Activated T-helper 1 cell treated with Interleukin-2 at 50 U/mL for 16 hours (primary cell): ENCODE results near the gene HS2ST1.
"Not testable (repeated sequence)": the region's sequence is repeated elsewhere in the genome, so short reads cannot be mapped to it uniquely, and the experiment has no call there.

Source experiments
- DNase-seq: peaks from one replicate; pipeline ENCODE4 v3.0.0-alpha.2; 2020; ENCODE audit warnings: low read depth

The HS2ST1 gene

DNA sequence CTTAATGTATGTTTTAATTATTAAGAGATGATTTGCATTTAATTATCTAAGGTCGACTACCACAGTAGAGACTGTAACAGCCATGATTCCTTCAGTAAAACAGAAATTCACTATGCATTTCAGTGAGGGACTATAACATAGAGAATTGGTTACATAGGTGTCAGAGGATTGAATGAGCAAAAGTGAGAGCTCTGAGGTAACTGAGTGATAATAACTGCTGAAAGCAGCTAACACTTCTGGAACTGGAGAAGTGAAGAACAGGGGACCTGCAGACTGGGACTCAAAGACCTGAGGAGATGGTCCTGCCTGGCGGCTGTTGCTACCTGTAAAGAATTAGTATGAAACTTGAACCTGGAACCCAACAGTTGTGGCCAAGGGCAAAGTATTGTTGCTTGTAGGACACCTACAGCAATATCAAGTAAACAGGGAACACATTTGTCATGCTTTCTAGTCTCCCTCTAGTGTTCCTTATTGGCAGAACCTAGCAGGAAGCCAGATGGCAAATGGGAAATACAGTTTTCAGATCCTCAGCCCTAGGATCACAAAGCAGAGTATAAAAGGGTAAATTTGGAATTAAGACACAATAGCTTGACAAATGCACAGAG is 110.6 kb downstream of the HS2ST1 start:
- DNase-seq = no peak

DNA sequence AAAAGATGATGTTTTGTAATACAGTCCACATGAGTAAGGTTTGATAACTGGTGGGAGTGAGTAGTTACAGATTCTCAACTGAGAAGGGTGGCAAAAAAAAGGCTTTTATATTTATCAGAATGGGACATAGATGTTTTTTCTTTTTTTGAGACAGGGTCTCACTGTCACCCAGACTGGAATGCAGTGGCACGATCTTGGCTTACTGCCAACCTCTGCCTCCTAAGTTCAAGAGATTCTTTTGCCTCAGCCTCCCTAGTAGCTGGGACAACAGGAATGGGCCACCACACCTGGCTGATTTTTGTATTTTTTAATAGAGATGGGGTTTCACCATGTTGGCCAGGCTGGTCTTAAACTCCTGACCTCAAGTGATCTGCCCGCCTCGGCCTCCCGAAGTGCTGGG is 113.1 kb downstream of the HS2ST1 start:
- DNase-seq = not testable (repeated sequence)

- DNase-seq = no peak
Observed at GRCh38 chr1:87028576-87028975, 114.1 kb downstream of the HS2ST1 start.

- DNase-seq = no peak
Observed at GRCh38 chr1:87030740-87031690, 116.6 kb downstream of the HS2ST1 start.

DNA sequence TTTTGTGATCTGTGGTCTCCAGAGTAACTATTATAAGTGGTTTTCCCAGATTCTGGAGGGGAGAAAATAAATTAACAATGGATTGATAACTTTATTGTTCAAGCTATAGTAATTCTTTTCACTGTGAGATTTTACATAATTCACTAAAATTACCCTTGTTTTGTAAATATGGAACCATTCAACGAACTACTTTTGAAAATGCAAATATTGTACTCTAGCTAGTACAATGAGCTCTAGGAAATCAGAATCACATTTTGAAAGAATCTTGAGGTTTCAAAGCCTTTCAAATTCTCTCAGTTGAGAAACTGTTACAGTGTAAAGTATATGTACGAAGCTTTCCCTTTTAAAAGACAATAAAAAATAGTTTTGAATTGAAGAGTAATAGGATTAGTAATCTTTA is 119.9 kb downstream of the HS2ST1 start:
- no peak for DNase-seq

DNA sequence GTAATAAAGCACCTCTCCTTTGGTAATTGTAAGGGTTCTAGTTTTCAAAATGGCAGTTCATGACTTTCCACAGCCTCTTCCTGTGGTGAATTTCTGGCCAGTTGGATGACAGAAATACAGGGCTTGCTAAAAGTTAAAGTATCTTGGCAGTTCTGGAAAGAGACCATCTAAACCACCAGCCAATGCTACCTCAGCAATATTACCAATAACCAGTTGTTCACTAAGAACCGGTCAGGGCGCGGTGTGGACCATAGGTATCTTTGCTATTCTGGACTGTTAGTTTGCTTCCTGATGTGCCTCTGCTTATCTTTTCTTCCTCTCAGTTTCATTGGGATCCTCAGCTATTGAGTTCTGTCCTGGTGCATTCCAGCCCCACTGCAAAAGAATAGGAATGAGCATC is 124.7 kb downstream of the HS2ST1 start:
- DNase-seq = no peak

- DNase-seq = no peak
Observed at GRCh38 chr1:87042111-87042811, 127.8 kb downstream of the HS2ST1 start.

- DNase-seq = no peak
Observed at GRCh38 chr1:87044424-87044823, 130.0 kb downstream of the HS2ST1 start.

- no peak for DNase-seq
Observed at GRCh38 chr1:87044840-87045239, 130.4 kb downstream of the HS2ST1 start.

- DNase-seq = no peak
Observed at GRCh38 chr1:87045761-87046304, 131.4 kb downstream of the HS2ST1 start.

DNA sequence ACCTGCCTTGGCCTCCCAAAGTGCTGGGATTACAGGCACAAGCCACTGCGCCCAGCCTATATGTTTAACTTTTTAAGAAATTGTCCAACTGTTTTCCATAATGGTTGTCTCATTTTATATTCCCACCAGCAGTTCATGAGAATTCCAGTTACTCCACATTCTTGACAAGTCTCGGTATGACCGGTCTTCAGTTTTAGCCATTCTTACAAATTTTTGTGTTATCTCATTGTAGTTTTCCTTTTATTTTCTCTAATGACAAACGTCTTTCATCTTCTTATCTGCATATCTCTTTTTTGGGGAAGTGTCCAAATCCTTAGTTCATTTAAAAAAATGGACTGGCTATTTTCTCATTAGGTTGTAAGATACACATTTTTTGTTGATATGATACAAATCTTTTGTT is 132.5 kb downstream of the HS2ST1 start:
- DNase-seq = no peak

DNA sequence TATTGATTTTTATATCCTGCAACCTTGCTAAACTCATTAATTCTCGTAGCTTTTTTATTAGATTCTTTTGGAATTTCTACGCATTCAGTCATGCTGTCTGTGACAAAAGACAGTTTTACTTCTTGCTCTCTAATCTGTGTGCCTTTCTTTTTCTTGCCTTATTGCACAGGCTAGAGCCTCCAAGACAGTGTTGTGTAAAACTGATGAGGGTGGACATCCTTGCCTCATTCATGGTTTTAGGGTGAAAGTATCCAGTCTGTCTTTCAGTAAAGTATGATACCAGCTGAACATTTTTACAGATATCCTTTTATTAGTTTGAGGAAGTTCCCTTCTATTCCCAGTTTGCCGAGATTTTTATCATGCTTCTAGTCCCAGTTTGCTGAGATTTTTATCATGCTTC is 133.8 kb downstream of the HS2ST1 start:
- DNase-seq = no peak

DNA sequence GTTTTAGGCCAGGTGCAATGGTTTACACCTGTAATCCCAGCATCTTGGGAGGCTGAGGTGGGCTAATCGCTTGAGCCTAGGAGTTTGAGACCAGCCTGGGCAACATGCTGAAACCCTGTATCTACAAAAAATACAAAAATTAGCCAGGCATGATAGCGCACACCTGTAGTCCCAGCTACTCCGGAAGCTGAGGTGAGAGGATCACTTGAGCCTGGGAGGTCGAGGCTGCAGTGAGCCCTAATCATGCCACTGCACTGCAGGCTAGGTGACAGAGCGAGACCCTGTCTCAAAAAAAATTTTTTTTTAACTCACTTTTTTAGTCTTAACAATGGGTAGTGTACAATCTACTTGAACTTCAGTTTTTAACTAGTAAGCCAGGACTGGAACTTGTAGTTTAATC is 137.5 kb downstream of the HS2ST1 start:
- DNase-seq = no peak

DNA sequence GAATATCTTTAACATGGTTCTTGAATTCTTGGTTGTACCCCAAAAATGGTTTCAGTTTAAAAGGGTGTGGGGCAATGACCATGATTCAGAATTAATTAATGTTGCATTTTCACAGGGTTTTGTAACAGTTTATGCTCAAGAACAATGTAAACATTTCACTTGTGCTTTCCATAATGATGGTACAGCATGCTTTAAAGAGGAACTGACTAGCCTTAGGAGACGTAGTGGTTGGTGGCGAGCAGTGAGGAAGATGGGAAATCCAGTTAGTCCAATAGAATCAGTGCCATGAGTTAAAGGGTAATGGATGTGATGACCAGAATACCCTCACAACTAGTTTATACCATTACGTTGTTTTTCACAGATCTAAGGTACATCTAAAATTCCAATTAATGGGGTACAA is 138.0 kb downstream of the HS2ST1 start:
- no peak for DNase-seq

DNA sequence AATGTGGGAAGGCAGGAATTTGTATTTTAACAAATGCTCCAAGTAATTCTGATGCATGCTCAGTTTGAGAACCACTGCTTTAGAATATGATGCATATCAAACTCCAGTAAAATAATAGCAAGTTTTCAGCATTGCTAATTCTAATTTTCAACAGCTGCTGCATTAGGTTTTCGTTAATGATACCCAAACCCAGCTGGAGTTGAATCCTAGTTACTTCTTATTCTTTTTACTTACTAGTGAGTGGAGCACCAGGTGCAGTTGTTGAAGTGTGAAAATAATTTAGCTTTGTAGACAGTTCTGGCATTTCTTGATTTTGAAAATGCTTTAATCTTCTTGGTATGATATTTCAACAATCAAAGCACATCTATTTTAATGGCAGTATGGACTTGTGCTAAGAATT is 138.5 kb downstream of the HS2ST1 start:
- DNase-seq = no peak

DNA sequence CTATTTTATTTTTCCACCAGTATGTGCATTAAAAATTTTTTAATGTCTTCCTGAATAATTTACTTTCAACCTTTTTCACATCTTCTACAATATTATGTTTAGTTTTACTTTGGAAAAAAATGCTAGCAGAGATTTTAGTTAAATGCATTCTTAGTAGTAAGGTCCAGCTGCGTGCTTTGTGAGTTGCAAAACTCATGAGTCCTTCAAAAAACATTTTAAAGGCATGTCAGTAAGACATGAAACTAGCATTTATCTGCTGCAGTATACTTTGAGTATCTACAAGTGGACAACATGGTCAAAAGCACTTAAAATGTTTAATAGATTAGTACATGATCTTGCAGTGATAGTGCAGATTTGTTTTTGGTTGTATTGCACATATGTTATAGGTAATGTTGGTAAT is 139.0 kb downstream of the HS2ST1 start:
- DNase-seq = no peak

DNA sequence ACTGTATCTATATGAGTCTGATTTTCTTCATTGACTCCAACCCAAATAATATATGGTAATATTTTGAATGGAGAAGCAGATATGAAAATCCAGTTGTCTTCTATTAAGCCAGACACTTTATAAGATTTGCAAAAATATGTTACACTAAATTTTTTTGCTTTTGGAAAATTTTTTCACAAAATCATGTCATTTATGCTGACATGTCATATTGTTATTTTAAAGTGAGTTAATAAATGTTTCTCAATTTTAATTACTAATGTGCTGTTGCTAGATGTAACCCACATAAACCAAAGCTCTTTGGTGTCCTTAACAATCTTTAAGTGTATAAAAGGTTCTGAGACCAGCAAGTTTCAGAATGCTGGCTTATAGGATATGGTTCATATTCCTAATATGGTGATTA is 142.5 kb downstream of the HS2ST1 start:
- DNase-seq = no peak

- DNase-seq = no peak
Observed at GRCh38 chr1:87058343-87058649, 143.9 kb downstream of the HS2ST1 start.

DNA sequence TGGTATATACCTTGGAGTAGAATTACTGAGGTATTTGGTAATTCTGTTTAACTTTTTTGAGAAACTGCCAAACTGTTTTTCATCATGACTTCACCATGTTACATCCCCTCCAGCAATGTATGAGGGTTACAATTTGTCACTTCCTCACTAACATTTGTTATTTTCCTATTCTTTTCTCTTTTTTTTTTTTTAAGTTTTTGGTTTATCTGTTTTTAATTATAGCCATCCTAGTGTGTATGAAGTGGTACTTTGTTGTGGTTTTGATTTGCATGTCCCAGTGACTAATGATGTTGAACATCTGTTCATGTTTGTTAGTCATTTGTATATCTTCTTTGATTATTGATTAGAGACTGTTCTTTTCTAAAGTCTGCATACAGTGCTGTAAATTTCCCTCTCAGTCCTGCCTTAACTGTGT is 147.3 kb downstream of the HS2ST1 start:
- no peak for DNase-seq

GRCh38 chr1:87062687-87063086 is 148.3 kb downstream of the HS2ST1 start:
- no peak for DNase-seq

GRCh38 chr1:87064309-87064708 is 149.9 kb downstream of the HS2ST1 start:
- no peak for DNase-seq

- no peak for DNase-seq
Observed at GRCh38 chr1:87064986-87065385, 150.6 kb downstream of the HS2ST1 start.

- not testable (repeated sequence) for DNase-seq
Observed at GRCh38 chr1:87066708-87067107, 152.3 kb downstream of the HS2ST1 start.
